HepG2 (cell line): Measurements from ENCODE around the gene TMEM256. TPM values are rescaled to one million over a fixed set of nuclear protein-coding genes. Genes with fewer than 3 reads are reported as not detected.

Experiments used
- ATAC-seq: fragments of 200-7000 bp; cut with Tn5 transposase; 3 replicates; pipeline ENCODE4 v1.9.1; 2020; ENCODE audit warnings: mild to moderate bottlenecking, moderate library complexity
- BruUV-seq: library from RNA; stranded (reverse); fragments of 400-500 nt; replicated peaks from 2 replicates; lab custom pipeline; 2021; lab: Mats Ljungman, UMichigan
- CTCF ChIA-PET: fragments of 300-600 bp; formaldehyde crosslinking; extraction: SDS; loops from one replicate; lab custom pipeline; 2021; ENCODE audit warnings: low total read pairs, inconsistent platforms, low intra/inter-chr PET ratio; lab: Yijun Ruan, JAX
- POLR2A ChIA-PET: fragments of 350-600 bp; sonication (Branson Sonifier 250); formaldehyde crosslinking; loops from one replicate; lab custom pipeline; 2020; ENCODE audit warnings: antibody characterized with exemption, inconsistent platforms; lab: Yijun Ruan, JAX
- DNase-seq: peaks from one replicate; pipeline ENCODE4 v3.0.0-alpha.2; 2015; ENCODE audit warnings: low spot score
- FAIRE-seq: peaks from 3 replicates; lab custom pipeline; 2011; peaks lifted over from hg19 to GRCh38; lab: Jason Lieb, UNC
- H2AFZ ChIP-seq: one replicate; pipeline ENCODE4 v1.6.1; 2011; ENCODE audit warnings: low read length, inconsistent platforms
- H3K27ac ChIP-seq: fragments of 300-600 bp; 3 replicates; pipeline ENCODE4 v1.8.0; 2011; ENCODE audit warnings: mixed run types, mild to moderate bottlenecking, mixed read lengths, low read length, inconsistent platforms; ENCODE audit not compliant: insufficient read depth; ENCODE audit errors: extremely low read length
- H3K27me3 ChIP-seq, 2 experiments: fragments of 200-600 bp in 1 of 2; 2 replicates in 1 of 2; 3 replicates in 1 of 2; pipeline versions ENCODE4 v1.6.0 to v1.8.0; 2011; ENCODE audit warnings: low read length in 2 of 2, mild to moderate bottlenecking in 2 of 2, moderate library complexity in 2 of 2, inconsistent platforms in 1 of 2; ENCODE audit not compliant: insufficient read depth in 2 of 2, control insufficient read depth in 1 of 2
- H3K36me3 ChIP-seq, 2 experiments: fragments of 200-600 bp in 1 of 2; replicated peaks in 1 of 2; 2 replicates in 1 of 2; 3 replicates in 1 of 2; pipeline versions ENCODE4 v1.5.1 to v1.8.0; 2011; ENCODE audit warnings: low read length in 2 of 2, inconsistent platforms in 1 of 2; ENCODE audit not compliant: insufficient read depth in 2 of 2, control insufficient read depth in 1 of 2
- H3K4me1 ChIP-seq: 2 replicates; pipeline ENCODE4 v1.5.1; 2012; ENCODE audit warnings: low read length, inconsistent platforms; ENCODE audit not compliant: insufficient read depth
- H3K4me2 ChIP-seq: 2 replicates; pipeline ENCODE4 v1.6.0; 2011; ENCODE audit warnings: low read depth, low read length, inconsistent platforms
- H3K4me3 ChIP-seq, 3 experiments: fragments of 200-600 bp in 1 of 3; sonication (generic), shearing (Covaris generic) in 1 of 3; replicated peaks in 1 of 3; 2 replicates each; pipeline ENCODE4 v1.5.1; 2011 to 2016; ENCODE audit warnings: low read length in 3 of 3, inconsistent platforms in 2 of 3, low read depth in 2 of 3, mild to moderate bottlenecking in 2 of 3, control low read depth in 1 of 3, mixed read lengths in 1 of 3; ENCODE audit not compliant: insufficient read depth in 1 of 3
- H3K79me2 ChIP-seq: one replicate; pipeline ENCODE4 v1.6.1; 2011; ENCODE audit warnings: low read length, inconsistent platforms; ENCODE audit not compliant: insufficient read depth
- H3K9ac ChIP-seq: 2 replicates; pipeline ENCODE4 v1.6.0; 2011; ENCODE audit warnings: mild to moderate bottlenecking, low read depth, low read length, inconsistent platforms; ENCODE audit not compliant: insufficient read depth
- H3K9me3 ChIP-seq: 2 replicates; pipeline ENCODE4 v1.5.1; 2012; ENCODE audit warnings: mild to moderate bottlenecking, low read length
- H4K20me1 ChIP-seq: 2 replicates; pipeline ENCODE4 v1.6.0; 2011; ENCODE audit warnings: inconsistent platforms, mild to moderate bottlenecking, low read length, moderate library complexity; ENCODE audit not compliant: insufficient read depth
- BORCS8-MEF2B ChIP-seq: sonication (generic); formaldehyde crosslinking; IDR thresholded peaks from 2 replicates; pipeline ENCODE4 v1.8.0; 2022; ENCODE audit warnings: mild to moderate bottlenecking, missing genetic modification reagents
- DPF2 ChIP-seq: sonication (generic); formaldehyde crosslinking; IDR thresholded peaks from 2 replicates; pipeline ENCODE4 v1.4.0; 2020; ENCODE audit warnings: mild to moderate bottlenecking, low read depth, missing genetic modification reagents, borderline replicate concordance
- HNF4G ChIP-seq, 2 experiments: sonication (generic) in 1 of 2; formaldehyde crosslinking in 1 of 2; IDR thresholded peaks; 2 replicates each; pipeline versions ENCODE4 v1.4.0 to v1.6.1; 2011 to 2020; ENCODE audit warnings: borderline replicate concordance in 2 of 2, low read depth in 2 of 2, mild to moderate bottlenecking in 2 of 2, low read length in 1 of 2, missing genetic modification reagents in 1 of 2, moderate library complexity in 1 of 2
- LCORL ChIP-seq, 2 experiments: fragments of 450-650 bp in 1 of 2; sonication (generic) in 1 of 2; formaldehyde crosslinking in 1 of 2; IDR thresholded peaks; 2 replicates each; pipeline versions ENCODE4 v1.5.0 to v1.6.1; 2017 to 2020; ENCODE audit warnings: antibody characterized with exemption in 1 of 2, missing genetic modification reagents in 1 of 2
- POLR2AphosphoS5 ChIP-seq: IDR thresholded peaks from 2 replicates; pipeline ENCODE4 v1.6.1; 2012; ENCODE audit warnings: low read depth, low read length
- RELA ChIP-seq: sonication (generic); formaldehyde crosslinking; IDR thresholded peaks from 2 replicates; pipeline ENCODE4 v1.4.0; 2020; ENCODE audit warnings: missing genetic modification reagents
- REPIN1 ChIP-seq: sonication (generic); formaldehyde crosslinking; IDR thresholded peaks from 2 replicates; pipeline ENCODE4 v1.8.0; 2022; ENCODE audit warnings: missing genetic modification reagents, low read depth, mild to moderate bottlenecking, borderline replicate concordance
- TBX2 ChIP-seq: sonication (generic); formaldehyde crosslinking; IDR thresholded peaks from 2 replicates; pipeline ENCODE4 v1.5.0; 2020; ENCODE audit warnings: missing genetic modification reagents, mild to moderate bottlenecking, borderline replicate concordance
- ZFAT ChIP-seq: sonication (generic); formaldehyde crosslinking; conservative IDR thresholded peaks from 2 replicates; pipeline ENCODE4 v1.8.1; 2023; ENCODE audit warnings: missing genetic modification reagents, inconsistent platforms
- ZKSCAN8 ChIP-seq: IDR thresholded peaks from 2 replicates; pipeline ENCODE4 v1.6.1; 2016; ENCODE audit warnings: borderline replicate concordance, missing genetic modification reagents, missing compliant biosample characterization
- ZNF256 ChIP-seq: sonication (generic); formaldehyde crosslinking; conservative IDR thresholded peaks from 2 replicates; pipeline ENCODE4 v1.4.0; 2020; ENCODE audit warnings: missing genetic modification reagents
- ZNF30 ChIP-seq: sonication (generic); formaldehyde crosslinking; IDR thresholded peaks from 2 replicates; pipeline ENCODE4 v1.5.0; 2020; ENCODE audit warnings: mild to moderate bottlenecking, missing genetic modification reagents
- ZNF839 ChIP-seq: sonication (generic); formaldehyde crosslinking; IDR thresholded peaks from 2 replicates; pipeline ENCODE4 v1.4.0; 2020; ENCODE audit warnings: missing genetic modification reagents, mild to moderate bottlenecking, borderline replicate concordance
- WGBS: methylation state at CpG from one replicate; pipeline ENCODE4 v1.1.6; 2017; ENCODE audit warnings: low lambda C conversion rate; 5-methylcytosine and 5-hydroxymethylcytosine counted together
- in situ Hi-C: cut with HindIII; loops from 2 replicates; pipeline ENCODE4 v1.10.0; 2017; ENCODE audit warnings: low pct_unique_long_range_greater_than_20kb; ENCODE audit not compliant: extremely low pct_ligation_motif_present
- intact Hi-C: fragments of 100-400 bp; cut with micrococcal nuclease; formaldehyde crosslinking; loops from one replicate; pipeline ENCODE4 v1.10.0; 2022; ENCODE audit not compliant: unreplicated experiment
- polyA plus RNA-seq, 8 experiments: library from polyadenylated mRNA; depleted of rRNA in 3 of 8; stranded (reverse) in 7 of 8; unstranded in 1 of 8; fragments of >200 nt; fragmentation: Illumina TruSeq in 4 of 8; extraction: Trizol in 4 of 8; gene quantifications; 2 replicates each; pipeline versions ENCODE4 v1.2.1 to v1.2.3, GENCODE V29; 2011 to 2016; ENCODE audit warnings: low read depth in 4 of 8, missing spikeins in 1 of 8, mixed read lengths in 1 of 8; ENCODE audit not compliant: insufficient read depth in 1 of 8
- total RNA-seq, 5 experiments: library from RNA; depleted of rRNA; stranded (reverse); fragments of >200 nt; fragmentation: Illumina TruSeq; extraction: Trizol; gene quantifications; 2 replicates each; pipeline ENCODE4 v1.2.3, GENCODE V29; 2016; ENCODE audit warnings: low read depth in 1 of 5
- TF ChIP-seq, protein P1 (sequence below): sonication (generic); formaldehyde crosslinking; IDR thresholded peaks from 2 replicates; pipeline ENCODE4 v1.5.0; 2020; ENCODE audit warnings: missing genetic modification reagents, mild to moderate bottlenecking, borderline replicate concordance
- TF ChIP-seq, protein P2 (sequence below): sonication (generic); formaldehyde crosslinking; IDR thresholded peaks from 2 replicates; pipeline ENCODE4 v1.5.0; 2020; ENCODE audit warnings: mild to moderate bottlenecking, missing genetic modification reagents
- TF ChIP-seq, protein P3 (sequence below): sonication (generic); formaldehyde crosslinking; IDR thresholded peaks from 2 replicates; pipeline ENCODE4 v1.5.0; 2020; ENCODE audit warnings: missing genetic modification reagents
- TF ChIP-seq, protein P4 (sequence below): sonication (generic); formaldehyde crosslinking; IDR thresholded peaks from 2 replicates; pipeline ENCODE4 v1.9.0; 2022; ENCODE audit warnings: low read depth, missing genetic modification reagents

The TMEM256 gene
- total and polyA plus RNA-seq, 2 of the 13 experiments (the other 11 are each of a cell fraction or from before 2014, with no cell fraction given): 231 to 252 TPM

DNA sequence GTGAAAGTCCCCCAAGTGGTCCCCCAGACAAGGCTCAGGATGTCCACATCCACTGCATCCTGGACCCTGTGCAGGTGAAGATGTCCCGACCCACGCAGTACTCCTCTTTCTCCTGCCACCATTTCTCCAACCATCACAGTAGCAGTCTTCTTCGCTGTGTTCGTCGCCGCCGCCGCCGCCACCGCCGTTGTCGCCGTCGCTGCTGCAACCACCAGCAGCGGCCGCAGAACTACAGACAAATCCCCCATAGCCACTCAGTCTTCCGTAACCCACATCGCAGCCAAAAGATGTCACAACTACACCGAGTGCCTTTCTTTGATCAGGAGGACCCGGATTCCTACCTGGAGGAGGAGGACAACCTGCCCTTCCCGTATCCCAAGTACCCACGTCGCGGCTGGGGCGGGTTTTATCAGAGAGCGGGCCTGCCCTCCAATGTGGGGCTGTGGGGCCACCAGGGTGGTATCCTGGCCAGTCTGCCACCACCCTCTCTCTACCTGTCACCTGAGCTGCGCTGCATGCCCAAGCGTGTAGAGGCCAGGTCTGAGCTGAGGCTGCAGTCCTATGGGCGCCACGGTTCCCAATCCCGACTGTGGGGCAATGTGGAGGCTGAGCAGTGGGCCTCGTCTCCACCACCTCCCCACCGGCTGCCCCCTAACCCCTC, 22.4 kb upstream of the TMEM256 start:
- no peaks in the 10 kb centered on the region for H3K36me3 ChIP-seq
- no peak overlapping the region for H3K27ac ChIP-seq
- FAIRE-seq (no peak), DNase-seq (no peak), ATAC-seq (no peak)
- no peak overlapping the region for H2AFZ ChIP-seq
- H3K79me2 ChIP-seq: no peaks in the 10 kb centered on the region
- peaks cover 8% of the 10 kb centered on the region for H3K4me1 ChIP-seq
- intact Hi-C loops: no loop called here
- H3K9ac ChIP-seq: no peak overlapping the region
- no peaks in the 10 kb centered on the region for H3K9me3 ChIP-seq
- in situ Hi-C loops: no loop called here
- CTCF ChIA-PET: no interaction called here
- WGBS: 75% methylated on average over 32 of the region's 33 CpGs
- POLR2A ChIA-PET: interaction anchor here (1.2 kb wide), 1 partner anchor 23 kb away, joined by 3 read pairs; no protein-coding TSS in a partner anchor
- H3K4me3 ChIP-seq: no peak overlapping the region
- H3K4me2 ChIP-seq: no peak overlapping the region
- no TSS peak for BruUV-seq
- peaks cover 3% of the 10 kb centered on the region in 2 experiments; a peak in 3 of 5 replicates for H3K27me3 ChIP-seq
- H4K20me1 ChIP-seq: no peaks in the 10 kb centered on the region
- TF ChIP-seq, protein P1, sequence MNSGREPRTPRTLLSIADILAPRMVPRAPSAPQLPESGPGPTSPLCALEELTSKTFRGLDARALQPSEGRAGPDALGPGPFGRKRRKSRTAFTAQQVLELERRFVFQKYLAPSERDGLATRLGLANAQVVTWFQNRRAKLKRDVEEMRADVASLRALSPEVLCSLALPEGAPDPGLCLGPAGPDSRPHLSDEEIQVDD (CRISPR knock-in tag): no peak
- TF ChIP-seq, protein P2, sequence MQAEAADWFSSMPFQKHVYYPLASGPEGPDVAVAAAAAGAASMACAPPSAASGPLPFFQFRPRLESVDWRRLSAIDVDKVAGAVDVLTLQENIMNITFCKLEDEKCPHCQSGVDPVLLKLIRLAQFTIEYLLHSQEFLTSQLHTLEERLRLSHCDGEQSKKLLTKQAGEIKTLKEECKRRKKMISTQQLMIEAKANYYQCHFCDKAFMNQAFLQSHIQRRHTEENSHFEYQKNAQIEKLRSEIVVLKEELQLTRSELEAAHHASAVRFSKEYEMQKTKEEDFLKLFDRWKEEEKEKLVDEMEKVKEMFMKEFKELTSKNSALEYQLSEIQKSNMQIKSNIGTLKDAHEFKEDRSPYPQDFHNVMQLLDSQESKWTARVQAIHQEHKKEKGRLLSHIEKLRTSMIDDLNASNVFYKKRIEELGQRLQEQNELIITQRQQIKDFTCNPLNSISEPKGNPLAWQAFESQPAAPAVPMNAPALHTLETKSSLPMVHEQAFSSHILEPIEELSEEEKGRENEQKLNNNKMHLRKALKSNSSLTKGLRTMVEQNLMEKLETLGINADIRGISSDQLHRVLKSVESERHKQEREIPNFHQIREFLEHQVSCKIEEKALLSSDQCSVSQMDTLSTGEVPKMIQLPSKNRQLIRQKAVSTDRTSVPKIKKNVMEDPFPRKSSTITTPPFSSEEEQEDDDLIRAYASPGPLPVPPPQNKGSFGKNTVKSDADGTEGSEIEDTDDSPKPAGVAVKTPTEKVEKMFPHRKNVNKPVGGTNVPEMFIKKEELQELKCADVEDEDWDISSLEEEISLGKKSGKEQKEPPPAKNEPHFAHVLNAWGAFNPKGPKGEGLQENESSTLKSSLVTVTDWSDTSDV (CRISPR knock-in tag): no peak
- TF ChIP-seq BORCS8-MEF2B (CRISPR knock-in tag): no peak
- no peak for TF ChIP-seq ZNF30 (CRISPR knock-in tag)
- no peak for TF ChIP-seq ZNF839 (CRISPR knock-in tag)
- TF ChIP-seq DPF2: no peak
- no peak for TF ChIP-seq REPIN1 (CRISPR knock-in tag)
- no peak for TF ChIP-seq ZKSCAN8 (CRISPR knock-in tag)
- no peak for TF ChIP-seq LCORL (IDR thresholded peaks at IDR 0.05)
- TF ChIP-seq LCORL (CRISPR knock-in tag; IDR thresholded peaks at IDR 0.05): no peak
- TF ChIP-seq ZNF256 (CRISPR knock-in tag): no peak
- TF ChIP-seq, protein P3, sequence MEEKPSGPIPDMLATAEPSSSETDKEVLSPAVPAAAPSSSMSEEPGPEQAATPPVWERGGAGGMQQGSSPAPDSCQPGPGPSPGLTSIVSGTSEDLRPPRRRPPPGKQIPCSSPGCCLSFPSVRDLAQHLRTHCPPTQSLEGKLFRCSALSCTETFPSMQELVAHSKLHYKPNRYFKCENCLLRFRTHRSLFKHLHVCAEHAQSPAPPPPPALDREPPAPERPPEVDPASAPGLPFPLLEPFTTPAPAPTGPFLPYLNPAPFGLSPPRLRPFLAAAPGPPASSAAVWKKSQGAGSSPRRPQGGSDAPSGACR (CRISPR knock-in tag): no peak
- TF ChIP-seq, protein P4, sequence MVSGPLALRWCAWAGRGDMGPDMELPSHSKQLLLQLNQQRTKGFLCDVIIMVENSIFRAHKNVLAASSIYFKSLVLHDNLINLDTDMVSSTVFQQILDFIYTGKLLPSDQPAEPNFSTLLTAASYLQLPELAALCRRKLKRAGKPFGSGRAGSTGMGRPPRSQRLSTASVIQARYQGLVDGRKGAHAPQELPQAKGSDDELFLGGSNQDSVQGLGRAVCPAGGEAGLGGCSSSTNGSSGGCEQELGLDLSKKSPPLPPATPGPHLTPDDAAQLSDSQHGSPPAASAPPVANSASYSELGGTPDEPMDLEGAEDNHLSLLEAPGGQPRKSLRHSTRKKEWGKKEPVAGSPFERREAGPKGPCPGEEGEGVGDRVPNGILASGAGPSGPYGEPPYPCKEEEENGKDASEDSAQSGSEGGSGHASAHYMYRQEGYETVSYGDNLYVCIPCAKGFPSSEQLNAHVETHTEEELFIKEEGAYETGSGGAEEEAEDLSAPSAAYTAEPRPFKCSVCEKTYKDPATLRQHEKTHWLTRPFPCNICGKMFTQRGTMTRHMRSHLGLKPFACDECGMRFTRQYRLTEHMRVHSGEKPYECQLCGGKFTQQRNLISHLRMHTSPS: no peak
- TF ChIP-seq HNF4G (IDR thresholded peaks at IDR 0.05; ENCODE audit: borderline replicate concordance, low read depth, low read length): no peak
- no peak for TF ChIP-seq HNF4G (CRISPR knock-in tag; IDR thresholded peaks at IDR 0.05; ENCODE audit: borderline replicate concordance, low read depth)
- no peak for TF ChIP-seq TBX2 (CRISPR knock-in tag)
- no peak for TF ChIP-seq RELA (CRISPR knock-in tag)
- TF ChIP-seq ZFAT (CRISPR knock-in tag): no peak
- no peak for TF ChIP-seq POLR2AphosphoS5
